ENCODE data around the gene TSPAN12. TPM values are rescaled to one million over a fixed set of nuclear protein-coding genes. Genes with fewer than 3 reads are reported as not detected.

TSPAN12 gene
- total RNA-seq, 1 experiment from 2014 or later, result 17.3 TPM

- TF ChIP-seq ZBTB43 (CRISPR knock-in tag; IDR thresholded peaks at IDR 0.05) (no peak), E2F4 (CRISPR knock-in tag; IDR thresholded peaks at IDR 0.05; ENCODE audit: borderline replicate concordance, low read depth) (no peak), GRHL2 (CRISPR knock-in tag; IDR thresholded peaks at IDR 0.05; ENCODE audit: insufficient replicate concordance, severe bottlenecking) (no peak), FOXK1 (CRISPR knock-in tag; IDR thresholded peaks at IDR 0.05) (no peak)
Measured at GRCh38 chr7:120813089-120813488, 44.9 kb downstream of the TSPAN12 start (continued).

GRCh38 chr7:120809260-120809659 is 48.7 kb downstream of the TSPAN12 start:
- ChIA-PET POLR2A (no interaction called here), CTCF (no interaction called here)
- Mint-ChIP-seq H3K36me3 (no peaks in the 10 kb centered on the region), H3K27me3 (ENCODE audit: low read depth) (no peaks in the 10 kb centered on the region), H3K4me3 (no peak overlapping the region), H3K27ac (no peak overlapping the region), H3K9me3 (no peaks in the 10 kb centered on the region), H3K4me1 (peaks cover 3% of the 10 kb centered on the region; the same call in 1 of the 2 replicates)
- no peak for ATAC-seq
- DNase-seq (ENCODE audit: low spot score), result no peak
- TF ChIP-seq ZNF512 (CRISPR knock-in tag; IDR thresholded peaks at IDR 0.05; ENCODE audit: borderline replicate concordance) (no peak), NFE2L1 (CRISPR knock-in tag; IDR thresholded peaks at IDR 0.05) (no peak), ZNF416 (CRISPR knock-in tag; IDR thresholded peaks at IDR 0.05) (no peak), SMAD3 (CRISPR knock-in tag; IDR thresholded peaks at IDR 0.05; ENCODE audit: borderline replicate concordance) (no peak), ZSCAN18 (CRISPR knock-in tag; IDR thresholded peaks at IDR 0.05) (no peak), ETV6 (CRISPR knock-in tag; IDR thresholded peaks at IDR 0.05) (no peak), JAZF1 (CRISPR knock-in tag; IDR thresholded peaks at IDR 0.05) (no peak), TEAD4 (CRISPR knock-in tag; IDR thresholded peaks at IDR 0.05) (no peak), PRDM15 (CRISPR knock-in tag; IDR thresholded peaks at IDR 0.05) (no peak), E2F1 (CRISPR knock-in tag; IDR thresholded peaks at IDR 0.05) (no peak), ATF1 (CRISPR knock-in tag; IDR thresholded peaks at IDR 0.05) (no peak), FOXP1 (CRISPR knock-in tag; IDR thresholded peaks at IDR 0.05; ENCODE audit: borderline replicate concordance) (no peak), NFATC4 (CRISPR knock-in tag; IDR thresholded peaks at IDR 0.05) (no peak)
